ENCODE results near the gene MEF2A. TPM values are rescaled to one million over a fixed set of nuclear protein-coding genes. Genes with fewer than 3 reads are reported as not detected.
"Not testable (repeated sequence)": the region's sequence is repeated elsewhere in the genome, so short reads cannot be mapped to it uniquely, and the experiment has no call there.

Gene MEF2A
- total RNA-seq, 1 experiment from 2014 or later: 29.6 TPM

DNA sequence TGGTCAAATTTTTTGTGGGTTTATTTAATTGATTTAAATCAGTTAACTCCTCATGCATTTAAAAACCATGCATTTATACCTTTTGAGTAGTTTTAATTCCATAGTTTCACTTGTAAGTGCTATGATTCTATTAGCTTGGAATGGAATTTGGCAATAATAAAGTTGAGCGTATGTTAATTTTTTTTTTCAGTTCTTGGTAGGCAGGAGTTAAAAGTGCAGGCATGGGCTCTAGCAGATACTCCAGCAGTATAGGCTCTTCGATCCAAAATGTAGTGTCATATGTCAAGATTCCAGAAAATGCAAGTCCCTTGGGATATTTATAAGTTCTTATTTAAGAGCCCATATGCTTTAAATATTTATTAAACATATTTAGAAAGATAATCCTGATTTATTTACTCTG lies 97.1 kb downstream of the MEF2A start:
- no peak overlapping the region for H2AFZ ChIP-seq (ENCODE audit: low read depth, low read length, poor library complexity, severe bottlenecking)
- no peaks in the 10 kb centered on the region for H3K79me2 ChIP-seq (ENCODE audit: insufficient read depth, low read length)
- no peaks in the 10 kb centered on the region for H3K4me1 ChIP-seq (ENCODE audit: control insufficient read depth in 1 of 2, insufficient read depth in 2 of 2, low read length in 2 of 2)
- no peak for TF ChIP-seq POLR2A (IDR thresholded peaks at IDR 0.05; ENCODE audit: borderline replicate concordance, extremely low read depth, insufficient read depth, insufficient read length)
- no peak for TF ChIP-seq SRF (IDR thresholded peaks at IDR 0.05; ENCODE audit: low read depth)
- no peak for TF ChIP-seq ZNF274 (IDR thresholded peaks at IDR 0.05; ENCODE audit: low read depth, low read length)
- TF ChIP-seq CEBPB (IDR thresholded peaks at IDR 0.05; ENCODE audit: low read depth): no peak
- H3K36me3 ChIP-seq (ENCODE audit: control insufficient read depth in 1 of 2, insufficient read depth in 2 of 2, low read length in 2 of 2): no peaks in the 10 kb centered on the region; a peak in 1 of 4 replicates
- H3K4me3 ChIP-seq (replicated peaks in 1 of 2; ENCODE audit: low read depth in 1 of 2, low read length in 2 of 2): no peak overlapping the region
- CTCF ChIA-PET: no interaction called here
- ATAC-seq: no peak
- POLR2A ChIA-PET: no interaction called here
- no peak overlapping the region for H3K4me2 ChIP-seq (ENCODE audit: low read length)
- H4K20me1 ChIP-seq (ENCODE audit: insufficient read depth): no peaks in the 10 kb centered on the region
- H3K9ac ChIP-seq (ENCODE audit: low read length): no peak overlapping the region
- no TSS peak for BruUV-seq (replicated peaks)
- H3K9me3 ChIP-seq (ENCODE audit: control insufficient read depth in 1 of 2, insufficient read depth in 1 of 2, low read depth in 1 of 2, low read length in 2 of 2): no peaks in the 10 kb centered on the region
- H3K9me2 ChIP-seq (ENCODE audit: insufficient read depth): no peaks in the 10 kb centered on the region
- no peak for DNase-seq (ENCODE audit: low read depth, low spot score)
- RAD21 ChIA-PET (ENCODE audit: low non-redundant PET in 1 of 2, low total read pairs in 2 of 2, uncharacterized antibody in 2 of 2, unreplicated experiment in 2 of 2): no interaction called here
- intact Hi-C loops (cut with micrococcal nuclease): no loop called here
- H3K27ac ChIP-seq (ENCODE audit: low read depth, low read length): no peak overlapping the region
- H3K27me3 ChIP-seq (ENCODE audit: insufficient read depth, low read length): no peaks in the 10 kb centered on the region

DNA sequence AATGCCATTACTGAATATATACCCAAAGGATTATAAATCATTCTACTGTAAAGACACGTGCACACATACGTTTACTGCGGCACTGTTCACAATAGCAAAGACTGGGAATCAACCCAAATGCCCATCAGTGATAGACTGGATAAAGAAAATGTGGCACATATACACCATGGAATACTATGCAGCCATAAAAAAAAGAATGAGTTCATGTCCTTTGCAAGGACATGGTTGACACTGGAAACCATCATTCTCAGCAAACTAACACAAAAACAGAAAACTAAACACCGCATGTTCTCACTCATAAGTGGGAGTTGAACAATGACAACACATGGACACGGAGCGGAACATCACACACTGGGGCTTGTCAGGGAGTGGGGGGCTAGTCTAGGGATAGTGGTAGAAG lies 100.3 kb downstream of the MEF2A start:
- H3K4me3 ChIP-seq (replicated peaks in 1 of 2; ENCODE audit: low read depth in 1 of 2, low read length in 2 of 2); POLR2A ChIA-PET; CTCF ChIA-PET; ATAC-seq; BruUV-seq (replicated peaks); H3K4me1 ChIP-seq (ENCODE audit: control insufficient read depth in 1 of 2, insufficient read depth in 2 of 2, low read length in 2 of 2); H3K27me3 ChIP-seq (ENCODE audit: insufficient read depth, low read length); H3K27ac ChIP-seq (ENCODE audit: low read depth, low read length); RAD21 ChIA-PET (ENCODE audit: low non-redundant PET in 1 of 2, low total read pairs in 2 of 2, uncharacterized antibody in 2 of 2, unreplicated experiment in 2 of 2); H3K9me2 ChIP-seq (ENCODE audit: insufficient read depth); H3K79me2 ChIP-seq (ENCODE audit: insufficient read depth, low read length); H3K9me3 ChIP-seq (ENCODE audit: control insufficient read depth in 1 of 2, insufficient read depth in 1 of 2, low read depth in 1 of 2, low read length in 2 of 2); intact Hi-C loops (cut with micrococcal nuclease); H2AFZ ChIP-seq (ENCODE audit: low read depth, low read length, poor library complexity, severe bottlenecking); DNase-seq (ENCODE audit: low read depth, low spot score); H4K20me1 ChIP-seq (ENCODE audit: insufficient read depth); H3K9ac ChIP-seq (ENCODE audit: low read length); H3K4me2 ChIP-seq (ENCODE audit: low read length); H3K36me3 ChIP-seq (ENCODE audit: control insufficient read depth in 1 of 2, insufficient read depth in 2 of 2, low read length in 2 of 2): not testable (repeated sequence)
